ENCODE results near the gene SLCO4A1.
"Not testable (repeated sequence)": the region's sequence is repeated elsewhere in the genome, so short reads cannot be mapped to it uniquely, and the experiment has no call there.

SLCO4A1 gene

GRCh38 chr20:62623488-62624324 is 18.6 kb upstream of the SLCO4A1 start:
- H3K27me3 ChIP-seq (replicated peaks; ENCODE audit: control insufficient read depth, insufficient read depth, low read length, poor library complexity, severe bottlenecking): no peaks in the 10 kb centered on the region

DNA sequence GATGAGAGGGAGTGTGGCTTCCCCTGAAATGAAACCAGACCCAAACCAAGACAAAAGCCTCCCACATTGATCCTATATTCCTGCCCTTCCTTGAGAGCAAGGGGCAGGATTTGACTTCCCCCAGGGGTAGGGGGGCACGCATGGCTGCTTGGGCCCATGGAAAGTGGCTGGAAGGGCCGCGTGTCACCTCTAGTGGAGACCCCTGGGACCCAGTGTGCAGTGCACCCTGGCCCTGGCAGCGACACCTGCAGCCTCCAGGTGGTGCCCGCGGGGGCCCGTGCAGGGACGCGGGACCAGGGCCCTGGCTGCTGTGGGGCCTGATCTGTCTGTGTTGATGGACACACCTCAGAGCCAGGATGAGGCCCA is 18.0 kb upstream of the SLCO4A1 start:
- Histone ChIP-seq H3K9me3 (ENCODE audit: control insufficient read depth, low read length) (no peaks in the 10 kb centered on the region), H3K27me3 (replicated peaks; ENCODE audit: control insufficient read depth, insufficient read depth, low read length, poor library complexity, severe bottlenecking) (no peaks in the 10 kb centered on the region), H3K36me3 (ENCODE audit: control insufficient read depth, insufficient read depth, low read length) (no peaks in the 10 kb centered on the region), H3K27ac (ENCODE audit: insufficient read depth, low read length, poor library complexity, severe bottlenecking) (no peak overlapping the region), H3K4me1 (ENCODE audit: control insufficient read depth, insufficient read depth, low read length, poor library complexity, severe bottlenecking) (peaks cover 16% of the 10 kb centered on the region), H3K4me3 (ENCODE audit: insufficient read depth, low read depth, low read length, poor library complexity, severe bottlenecking) (no peak overlapping the region)
- DNase-seq: no peak

More at GRCh38 chr20:62623488-62624324, 18.6 kb upstream of the SLCO4A1 start:
- H3K4me3 ChIP-seq (ENCODE audit: insufficient read depth, low read depth, low read length, poor library complexity, severe bottlenecking): peak overlapping the region; percentile 24
- no peak overlapping the region for H3K27ac ChIP-seq (ENCODE audit: insufficient read depth, low read length, poor library complexity, severe bottlenecking)
- DNase-seq: peak; percentile 62 to 72 (median 65)
- no peaks in the 10 kb centered on the region for H3K36me3 ChIP-seq (ENCODE audit: control insufficient read depth, insufficient read depth, low read length)
- no peaks in the 10 kb centered on the region for H3K9me3 ChIP-seq (ENCODE audit: control insufficient read depth, low read length)
- H3K4me1 ChIP-seq (ENCODE audit: control insufficient read depth, insufficient read depth, low read length, poor library complexity, severe bottlenecking): peaks cover 16% of the 10 kb centered on the region

DNA sequence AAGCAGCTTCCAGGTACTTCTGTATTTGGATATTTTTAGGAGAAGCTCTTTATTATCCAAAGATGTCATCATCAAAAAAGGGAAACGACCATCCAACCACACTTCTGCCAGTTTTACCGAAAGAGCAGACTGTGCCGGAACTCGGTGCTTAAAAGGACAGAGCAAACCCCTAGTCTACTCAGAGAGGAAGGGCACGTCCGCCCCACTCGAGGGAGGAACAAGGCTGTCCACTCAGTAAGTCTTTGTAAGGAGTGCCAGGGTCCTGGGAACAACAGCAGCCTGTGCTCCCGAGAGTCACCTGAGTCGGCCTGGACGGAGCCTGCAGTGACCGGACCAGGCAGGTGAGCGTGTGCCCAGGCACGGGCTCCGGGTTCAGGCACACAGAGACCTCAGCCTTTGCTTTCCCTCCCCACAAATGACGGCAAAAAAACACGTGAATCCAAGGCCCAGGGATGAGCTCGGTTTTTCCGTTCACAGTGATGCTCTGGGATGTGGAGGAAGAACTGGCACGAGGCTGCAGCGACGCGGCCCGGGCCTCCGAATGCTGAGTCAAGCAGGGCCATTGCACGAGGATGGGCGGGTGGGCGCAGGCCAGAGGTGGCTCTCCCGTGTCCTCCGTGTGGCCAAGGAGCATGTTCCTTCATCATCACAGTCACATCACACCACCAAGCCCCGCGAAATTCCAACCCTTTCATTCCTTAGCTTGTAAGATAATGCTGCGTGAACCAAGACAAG is 17.4 kb upstream of the SLCO4A1 start:
- Histone ChIP-seq H3K36me3 (ENCODE audit: control insufficient read depth, insufficient read depth, low read length) (no peaks in the 10 kb centered on the region), H3K27ac (ENCODE audit: insufficient read depth, low read length, poor library complexity, severe bottlenecking) (no peak overlapping the region), H3K9me3 (ENCODE audit: control insufficient read depth, low read length) (no peaks in the 10 kb centered on the region), H3K27me3 (replicated peaks; ENCODE audit: control insufficient read depth, insufficient read depth, low read length, poor library complexity, severe bottlenecking) (no peaks in the 10 kb centered on the region), H3K4me1 (ENCODE audit: control insufficient read depth, insufficient read depth, low read length, poor library complexity, severe bottlenecking) (peaks cover 16% of the 10 kb centered on the region), H3K4me3 (ENCODE audit: insufficient read depth, low read depth, low read length, poor library complexity, severe bottlenecking) (no peak overlapping the region)
- no peak for DNase-seq

DNA sequence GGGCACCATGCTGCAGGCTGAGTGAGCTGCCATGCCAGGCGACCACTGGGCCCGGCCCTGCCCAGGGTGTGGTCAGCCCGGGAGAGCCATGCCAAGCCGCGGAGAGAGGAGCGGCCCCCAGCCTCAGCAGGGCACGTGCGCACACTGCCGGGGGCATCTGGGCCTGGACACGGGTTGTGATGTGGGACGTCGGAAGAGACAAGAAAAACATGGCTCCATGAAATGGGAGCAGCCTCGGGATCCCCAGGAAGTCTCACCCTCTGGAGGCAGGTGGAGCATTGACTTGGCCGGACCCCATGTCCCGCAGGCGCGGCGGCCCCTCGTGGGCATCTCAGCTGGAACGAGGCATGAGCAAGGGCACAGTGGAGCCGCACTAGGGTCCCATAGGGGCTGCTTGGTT is 16.8 kb upstream of the SLCO4A1 start:
- H3K27ac ChIP-seq (ENCODE audit: insufficient read depth, low read length, poor library complexity, severe bottlenecking): no peak overlapping the region
- no peak overlapping the region for H3K4me3 ChIP-seq (ENCODE audit: insufficient read depth, low read depth, low read length, poor library complexity, severe bottlenecking)
- no peaks in the 10 kb centered on the region for H3K27me3 ChIP-seq (replicated peaks; ENCODE audit: control insufficient read depth, insufficient read depth, low read length, poor library complexity, severe bottlenecking)
- H3K4me1 ChIP-seq (ENCODE audit: control insufficient read depth, insufficient read depth, low read length, poor library complexity, severe bottlenecking): peaks cover 16% of the 10 kb centered on the region
- DNase-seq: no peak
- H3K9me3 ChIP-seq (ENCODE audit: control insufficient read depth, low read length): no peaks in the 10 kb centered on the region
- H3K36me3 ChIP-seq (ENCODE audit: control insufficient read depth, insufficient read depth, low read length): no peaks in the 10 kb centered on the region

DNA sequence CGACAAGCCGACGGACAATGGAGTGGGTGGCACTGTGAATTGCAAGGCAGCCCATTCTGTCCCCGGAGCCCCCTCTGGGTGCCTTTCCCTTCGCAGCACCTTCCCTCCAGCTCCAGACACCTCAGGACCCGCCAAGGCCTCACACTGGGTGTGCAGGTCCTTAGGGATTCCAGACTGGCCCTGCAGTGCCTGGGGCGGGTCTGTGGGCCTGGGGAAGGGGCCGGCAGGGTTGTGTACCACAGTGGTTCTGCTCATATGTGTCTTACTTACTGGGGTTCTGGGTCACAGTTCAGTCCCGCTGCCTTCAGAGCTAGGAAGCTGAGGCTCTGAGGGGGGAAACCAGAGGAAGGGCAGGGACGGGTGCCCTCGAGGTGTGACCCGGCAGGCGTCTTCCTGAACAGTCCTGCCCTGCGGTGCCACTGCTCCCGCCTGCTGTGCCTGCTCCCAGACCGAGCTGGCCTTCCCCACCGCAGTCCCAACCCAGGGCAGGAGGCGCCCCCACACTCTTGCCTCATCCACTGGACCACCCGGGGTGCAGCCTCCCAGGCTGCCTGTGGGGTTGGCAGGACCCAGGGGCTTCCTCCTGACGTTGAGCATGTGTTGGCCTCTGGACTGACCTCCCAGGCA is 16.3 kb upstream of the SLCO4A1 start:
- H3K9me3 ChIP-seq (ENCODE audit: control insufficient read depth, low read length): no peaks in the 10 kb centered on the region
- DNase-seq: no peak
- H3K27me3 ChIP-seq (replicated peaks; ENCODE audit: control insufficient read depth, insufficient read depth, low read length, poor library complexity, severe bottlenecking): no peaks in the 10 kb centered on the region
- peaks cover 16% of the 10 kb centered on the region for H3K4me1 ChIP-seq (ENCODE audit: control insufficient read depth, insufficient read depth, low read length, poor library complexity, severe bottlenecking)
- H3K4me3 ChIP-seq (ENCODE audit: insufficient read depth, low read depth, low read length, poor library complexity, severe bottlenecking): no peak overlapping the region
- H3K36me3 ChIP-seq (ENCODE audit: control insufficient read depth, insufficient read depth, low read length): no peaks in the 10 kb centered on the region
- no peak overlapping the region for H3K27ac ChIP-seq (ENCODE audit: insufficient read depth, low read length, poor library complexity, severe bottlenecking)

- H3K27ac ChIP-seq (ENCODE audit: insufficient read depth, low read length, poor library complexity, severe bottlenecking); H3K27me3 ChIP-seq (replicated peaks; ENCODE audit: control insufficient read depth, insufficient read depth, low read length, poor library complexity, severe bottlenecking): not testable (repeated sequence)
Measured at GRCh38 chr20:62627425-62627824, 14.9 kb upstream of the SLCO4A1 start.

DNA sequence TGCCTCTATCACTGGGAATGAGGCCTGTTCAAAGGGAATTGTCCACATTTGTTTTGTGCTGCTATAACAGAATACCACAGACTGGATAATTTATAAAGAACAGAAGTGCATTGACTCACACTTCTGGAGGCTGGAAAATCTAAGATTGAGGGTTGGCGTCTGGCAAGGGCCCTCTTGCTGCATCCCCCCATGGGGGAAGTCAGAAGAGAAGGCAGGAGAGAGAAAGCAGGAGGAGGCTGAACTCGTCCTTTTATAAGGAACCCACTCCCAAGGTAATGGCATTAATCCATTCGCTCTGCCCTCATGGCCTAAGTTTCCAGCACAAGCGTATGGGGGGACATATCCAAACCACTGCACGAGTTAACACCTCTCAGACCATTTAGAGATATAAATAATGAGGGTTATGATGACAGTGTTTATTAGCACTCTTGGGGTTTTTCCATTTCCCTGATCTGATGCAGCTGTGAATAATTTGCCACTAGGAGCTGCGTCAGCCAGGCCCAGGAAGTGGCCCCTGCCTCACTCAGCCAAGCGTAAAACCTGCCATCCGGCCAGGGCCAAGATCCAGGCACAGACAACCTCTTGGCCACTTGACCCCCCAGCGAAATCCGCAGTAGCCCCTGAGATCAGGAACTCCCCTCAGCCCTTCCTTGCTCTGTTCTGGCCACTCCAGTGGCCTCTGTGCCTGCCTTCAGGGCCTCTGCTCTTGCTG is 14.2 kb upstream of the SLCO4A1 start:
- H3K9me3 ChIP-seq (ENCODE audit: control insufficient read depth, low read length): no peaks in the 10 kb centered on the region
- no peak overlapping the region for H3K27ac ChIP-seq (ENCODE audit: insufficient read depth, low read length, poor library complexity, severe bottlenecking)

More at GRCh38 chr20:62627425-62627824, 14.9 kb upstream of the SLCO4A1 start:
- DNase-seq; H3K4me3 ChIP-seq (ENCODE audit: insufficient read depth, low read depth, low read length, poor library complexity, severe bottlenecking); H3K9me3 ChIP-seq (ENCODE audit: control insufficient read depth, low read length); H3K36me3 ChIP-seq (ENCODE audit: control insufficient read depth, insufficient read depth, low read length): not testable (repeated sequence)
- peaks cover 16% of the 10 kb centered on the region for H3K4me1 ChIP-seq (ENCODE audit: control insufficient read depth, insufficient read depth, low read length, poor library complexity, severe bottlenecking)

DNA sequence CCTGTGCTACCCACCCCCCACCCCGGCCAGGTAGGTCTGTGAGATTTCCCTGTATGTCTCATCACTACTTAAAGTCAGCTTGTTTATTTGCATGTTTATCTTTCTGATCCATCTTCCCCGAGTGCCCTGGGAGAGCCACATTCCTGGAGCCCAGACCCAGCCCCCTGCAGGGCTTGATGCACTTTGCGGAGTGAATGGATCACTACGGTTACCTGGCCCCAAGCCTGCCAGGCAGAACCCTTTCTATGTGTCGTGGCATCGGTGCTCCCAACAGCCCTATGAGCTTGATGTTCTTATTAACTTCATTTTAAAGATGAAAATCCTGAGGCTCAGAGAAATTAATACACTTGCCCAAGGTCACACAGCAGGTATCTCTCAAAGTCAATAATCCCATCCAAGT is 13.6 kb upstream of the SLCO4A1 start:
- H3K36me3 ChIP-seq (ENCODE audit: control insufficient read depth, insufficient read depth, low read length): no peaks in the 10 kb centered on the region
- no peak overlapping the region for H3K4me3 ChIP-seq (ENCODE audit: insufficient read depth, low read depth, low read length, poor library complexity, severe bottlenecking)
- H3K27ac ChIP-seq (ENCODE audit: insufficient read depth, low read length, poor library complexity, severe bottlenecking): no peak overlapping the region
- no peaks in the 10 kb centered on the region for H3K9me3 ChIP-seq (ENCODE audit: control insufficient read depth, low read length)
- no peaks in the 10 kb centered on the region for H3K27me3 ChIP-seq (replicated peaks; ENCODE audit: control insufficient read depth, insufficient read depth, low read length, poor library complexity, severe bottlenecking)
- DNase-seq: no peak
- H3K4me1 ChIP-seq (ENCODE audit: control insufficient read depth, insufficient read depth, low read length, poor library complexity, severe bottlenecking): peaks cover 6% of the 10 kb centered on the region

More for the DNA sequence above, 14.2 kb upstream of the SLCO4A1 start:
- H3K36me3 ChIP-seq (ENCODE audit: control insufficient read depth, insufficient read depth, low read length): no peaks in the 10 kb centered on the region
- no peak for DNase-seq
- H3K27me3 ChIP-seq (replicated peaks; ENCODE audit: control insufficient read depth, insufficient read depth, low read length, poor library complexity, severe bottlenecking): no peaks in the 10 kb centered on the region
- H3K4me3 ChIP-seq (ENCODE audit: insufficient read depth, low read depth, low read length, poor library complexity, severe bottlenecking): no peak overlapping the region
- H3K4me1 ChIP-seq (ENCODE audit: control insufficient read depth, insufficient read depth, low read length, poor library complexity, severe bottlenecking): peaks cover 12% of the 10 kb centered on the region

DNA sequence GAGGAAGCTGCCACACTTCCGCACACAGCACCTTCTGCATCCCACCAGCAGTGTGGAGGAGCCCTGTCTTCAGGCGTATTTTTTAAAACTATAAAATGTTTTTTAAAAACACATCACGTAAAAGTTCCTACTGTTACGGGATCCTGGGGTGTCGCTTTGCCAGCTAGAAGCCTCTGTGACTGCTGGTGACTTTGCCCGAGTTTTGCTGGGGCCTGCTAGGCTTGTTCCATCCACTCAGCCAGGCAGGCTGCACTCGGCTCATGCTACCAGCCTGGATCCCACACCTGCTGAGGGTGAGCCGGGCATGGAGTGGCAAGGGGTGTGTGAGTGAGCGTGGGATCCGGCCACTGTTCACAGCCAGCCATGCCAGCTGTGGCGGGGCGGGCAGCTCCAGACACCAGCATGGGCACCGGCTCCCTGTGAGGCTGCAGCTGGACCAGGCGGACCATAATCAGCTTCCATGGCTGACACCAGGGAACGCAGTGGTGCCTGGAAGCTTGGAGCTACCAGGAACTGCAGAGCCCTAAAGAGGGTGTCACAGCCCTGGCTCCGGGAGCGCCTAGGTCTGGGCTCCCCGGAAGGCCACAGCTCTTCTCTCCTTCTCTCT is 12.3 kb upstream of the SLCO4A1 start:
- no peak overlapping the region for H3K4me3 ChIP-seq (ENCODE audit: insufficient read depth, low read depth, low read length, poor library complexity, severe bottlenecking)
- DNase-seq: no peak
- H3K9me3 ChIP-seq (ENCODE audit: control insufficient read depth, low read length): no peaks in the 10 kb centered on the region
- H3K27me3 ChIP-seq (replicated peaks; ENCODE audit: control insufficient read depth, insufficient read depth, low read length, poor library complexity, severe bottlenecking): no peaks in the 10 kb centered on the region
- no peaks in the 10 kb centered on the region for H3K36me3 ChIP-seq (ENCODE audit: control insufficient read depth, insufficient read depth, low read length)
- H3K4me1 ChIP-seq (ENCODE audit: control insufficient read depth, insufficient read depth, low read length, poor library complexity, severe bottlenecking): no peaks in the 10 kb centered on the region
- no peak overlapping the region for H3K27ac ChIP-seq (ENCODE audit: insufficient read depth, low read length, poor library complexity, severe bottlenecking)

All from effector memory CD4-positive, alpha-beta T cell (primary cell).